Right ventricle myocardium superior (tissue), 1 donor: ENCODE results near the gene C1QL3. TPM values are rescaled to one million over a fixed set of nuclear protein-coding genes. Genes with fewer than 3 reads are reported as not detected.

Experiments used
- ATAC-seq: fragments of 200-7000 bp; cut with Tn5 transposase; one replicate; pipeline ENCODE4 v1.9.1; 2020; ENCODE audit warnings: mild to moderate bottlenecking; ENCODE audit not compliant: poor library complexity
- DNase-seq: peaks from one replicate; pipeline ENCODE4 v3.0.0-alpha.2; 2020
- intact Hi-C: fragments of 100-400 bp; cut with DNase I; formaldehyde crosslinking; loops from one replicate; pipeline ENCODE4 v1.11.2; 2022
- total RNA-seq: library from RNA; stranded (reverse); fragmentation: NEBNext Ultra II Directional; extraction: Animal tissue kit (Norgen Biotek cat#: 25700); gene quantifications from one replicate; pipeline ENCODE4 v1.2.1, GENCODE V29; 2021
- donor health status: DM: no; HTN: yes; CAD: no; lungs with severe emphysema.

Gene C1QL3
- total RNA-seq, 1 donor from 2014 or later: not detected

DNA sequence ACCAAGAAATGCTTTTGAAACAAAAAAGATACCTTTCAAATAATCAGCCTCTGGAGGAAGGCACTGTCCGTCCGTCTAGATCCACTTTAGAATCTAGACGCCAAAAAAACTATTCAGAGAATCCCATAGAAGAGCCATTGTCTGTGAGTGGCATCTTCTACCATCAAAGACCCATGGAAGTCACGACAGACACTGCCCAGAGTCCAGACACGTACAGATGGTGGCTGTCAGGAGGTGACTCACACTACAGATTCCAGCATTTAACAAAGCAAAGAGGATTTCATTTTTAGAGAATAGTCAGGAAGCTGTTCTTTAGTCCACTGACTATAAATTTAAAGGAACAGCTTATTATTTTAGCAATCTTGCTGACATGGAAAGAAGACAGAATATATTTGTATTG is 11.7 kb downstream of the C1QL3 start:
- no peak for ATAC-seq
- intact Hi-C loops: no loop called here
- DNase-seq: no peak

DNA sequence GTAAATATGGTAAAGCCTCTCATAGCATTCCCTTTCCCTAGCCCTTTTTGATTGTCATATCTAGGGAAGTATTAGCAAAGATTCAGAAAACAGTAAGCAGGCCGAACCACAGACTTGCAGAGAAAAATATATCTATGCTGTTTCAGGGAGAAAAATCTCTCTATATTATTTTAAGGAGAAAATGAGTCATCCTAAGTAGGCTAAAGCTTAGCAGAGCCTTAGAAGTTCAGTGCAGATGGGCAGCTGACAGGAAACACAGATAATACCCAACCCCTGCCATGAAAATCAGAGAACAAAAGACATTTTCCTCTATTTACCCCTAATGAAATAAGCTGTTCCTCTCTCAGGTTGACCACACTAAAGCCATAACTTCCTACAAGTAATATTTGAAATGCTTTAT is 16.5 kb downstream of the C1QL3 start:
- DNase-seq: no peak

DNA sequence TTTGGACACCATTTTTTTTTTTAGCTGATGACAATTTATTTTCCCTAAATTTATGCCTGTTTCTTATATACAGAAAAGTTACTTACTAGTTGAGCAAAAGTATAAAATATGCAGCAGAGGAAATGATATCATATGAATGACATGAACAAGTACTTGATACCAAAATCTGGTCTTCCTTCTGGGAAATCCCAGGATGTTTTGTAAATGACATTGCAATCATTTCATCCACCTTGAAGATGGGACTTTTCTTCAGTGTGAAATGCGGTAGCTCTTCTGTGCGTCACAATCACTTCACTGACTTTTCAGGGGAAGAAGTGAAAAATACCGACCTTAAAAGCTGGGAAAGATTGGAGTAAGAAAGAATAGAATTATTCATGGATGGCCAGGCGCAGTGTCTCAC is 23.8 kb downstream of the C1QL3 start:
- intact Hi-C loops: no loop called here
- ATAC-seq (no peak), DNase-seq (no peak)

More for the DNA sequence above, 16.5 kb downstream of the C1QL3 start:
- intact Hi-C loops: no loop called here
- ATAC-seq: no peak

DNA sequence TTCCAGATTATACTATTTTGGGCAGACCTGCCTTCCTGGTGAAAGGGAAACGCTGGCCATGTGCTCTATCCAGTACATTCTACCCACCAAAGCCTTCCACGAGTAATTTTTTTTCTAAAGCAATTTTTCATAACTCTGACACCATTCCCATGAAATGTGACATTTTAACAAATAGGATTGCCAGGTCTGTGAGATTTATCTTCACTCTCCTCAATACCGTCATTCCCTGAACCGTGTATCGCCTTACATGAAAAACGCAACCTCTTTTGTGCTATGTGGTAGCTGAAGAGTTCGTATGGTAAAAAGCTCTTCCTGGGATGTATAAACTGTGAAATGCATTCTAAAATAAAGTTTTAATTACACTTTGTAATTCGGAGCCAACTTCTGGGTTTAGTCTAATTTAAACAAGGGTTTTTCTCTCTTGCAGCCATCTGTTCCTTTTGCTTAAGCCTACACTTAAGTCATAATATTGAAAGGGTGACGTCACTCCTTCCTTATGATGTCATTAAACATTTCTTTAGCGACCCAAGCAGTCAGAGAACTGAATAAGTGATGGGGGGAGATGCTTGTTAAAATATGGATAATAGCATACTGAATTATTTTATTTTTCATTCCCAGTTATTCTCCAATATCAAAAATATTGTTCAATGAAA is 27.7 kb downstream of the C1QL3 start:
- intact Hi-C loops: no loop called here
- ATAC-seq (no peak), DNase-seq (no peak)

DNA sequence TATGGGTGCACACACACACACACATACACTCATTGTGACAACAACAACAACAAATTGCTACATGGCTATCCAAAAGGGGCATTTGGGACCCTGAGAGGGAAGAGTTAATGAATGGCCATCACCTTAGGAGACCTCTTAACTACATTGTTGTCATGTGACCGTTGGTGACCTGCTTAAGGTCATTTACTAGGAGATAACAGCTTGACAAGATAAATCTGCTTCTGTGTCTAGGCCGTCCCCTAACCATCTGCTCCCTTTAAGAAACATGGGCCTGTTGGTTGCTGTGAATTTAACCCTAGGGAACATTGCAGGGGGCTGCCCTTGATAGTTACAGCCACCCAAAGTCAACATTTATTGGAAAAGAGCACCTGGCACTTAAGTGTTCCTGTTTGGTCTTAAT is 29.7 kb downstream of the C1QL3 start:
- no peak for ATAC-seq
- intact Hi-C loops: no loop called here
- DNase-seq: no peak

DNA sequence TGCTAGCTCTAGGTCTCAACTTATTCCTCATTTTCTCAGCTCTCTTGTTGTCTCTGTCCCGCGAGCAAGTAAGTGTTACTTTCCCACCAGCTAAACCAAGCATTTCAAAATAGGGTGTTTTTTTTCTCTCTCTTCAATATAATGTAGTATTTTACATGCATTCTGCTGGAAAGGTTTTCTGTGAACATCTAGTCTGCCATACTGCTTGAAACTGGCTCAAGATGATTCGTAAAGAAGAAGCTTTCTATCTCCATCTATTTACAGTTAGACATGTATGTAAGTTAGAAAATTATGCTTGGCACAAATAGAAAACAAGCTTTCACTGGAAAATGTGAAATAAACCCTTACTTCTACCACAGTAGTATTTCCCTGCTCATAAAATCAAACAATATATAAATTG is 31.2 kb downstream of the C1QL3 start:
- DNase-seq: no peak
- no peak for ATAC-seq
- intact Hi-C loops: no loop called here

DNA sequence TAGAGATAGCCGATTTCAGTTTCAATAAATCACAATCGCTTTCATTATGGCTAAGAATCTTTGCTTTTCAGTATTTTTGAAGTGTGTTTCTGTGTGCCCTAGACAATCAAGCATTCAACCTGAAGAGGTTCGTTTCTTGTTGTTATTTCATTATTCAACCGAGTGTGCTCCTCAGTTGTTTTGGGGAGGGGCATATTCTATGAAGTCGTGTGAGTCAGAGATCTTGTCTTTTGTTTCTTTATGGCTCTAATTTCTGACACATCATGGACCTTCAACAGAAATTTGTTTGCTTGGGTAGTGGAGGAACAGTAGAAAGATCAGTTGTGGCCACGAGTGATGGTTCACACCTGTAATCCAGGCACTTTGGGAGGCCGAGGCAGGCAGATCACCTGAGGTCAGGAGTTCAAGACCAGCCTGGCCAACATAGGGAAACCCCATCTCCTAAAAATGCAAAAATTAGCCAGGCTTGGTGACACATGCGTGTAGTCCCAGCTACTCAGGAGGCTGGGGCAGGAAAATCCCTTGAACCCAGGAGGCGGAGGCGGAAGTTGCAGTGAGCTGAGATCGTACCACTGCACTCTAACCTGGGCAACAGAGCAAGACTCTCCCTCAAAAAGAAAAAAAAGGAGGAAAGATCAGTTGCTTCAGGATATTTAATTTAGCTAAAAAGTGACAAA is 38.3 kb downstream of the C1QL3 start:
- intact Hi-C loops: no loop called here
- no peak for ATAC-seq
- DNase-seq: no peak

DNA sequence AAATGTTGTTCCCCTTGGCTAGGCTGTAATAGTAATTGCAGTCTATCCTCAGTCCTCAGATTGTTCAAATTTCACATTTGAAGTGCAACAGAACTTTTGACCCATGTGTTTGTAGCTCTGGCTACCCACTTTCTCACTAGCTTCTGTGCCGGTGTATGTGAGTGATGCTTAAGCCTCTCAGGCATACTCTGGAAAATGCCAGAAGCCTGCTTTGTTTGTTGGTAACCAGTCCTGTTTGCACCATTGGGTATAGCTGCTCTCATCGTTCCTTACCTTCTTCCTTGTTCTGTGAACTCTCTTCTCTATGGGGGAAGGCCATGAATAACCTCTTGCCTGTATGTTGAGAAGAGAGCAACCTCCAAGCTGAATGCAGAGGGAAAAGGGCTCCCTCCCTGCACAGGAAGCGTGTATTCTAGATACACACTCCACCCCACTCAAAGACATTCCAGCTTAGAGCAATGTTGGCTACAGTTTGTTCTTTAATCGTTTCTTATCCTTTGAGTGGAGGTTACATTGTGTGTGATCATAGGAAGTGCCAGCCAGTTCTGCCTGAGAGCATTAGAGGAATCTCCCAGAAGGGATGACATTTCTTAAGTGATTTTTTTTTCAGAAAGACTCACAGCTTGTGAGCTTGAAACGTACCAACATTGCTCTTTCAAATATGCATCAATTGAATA is 40.5 kb downstream of the C1QL3 start:
- ATAC-seq (peak; percentile 45), DNase-seq (no peak)
- intact Hi-C loops: no loop called here

DNA sequence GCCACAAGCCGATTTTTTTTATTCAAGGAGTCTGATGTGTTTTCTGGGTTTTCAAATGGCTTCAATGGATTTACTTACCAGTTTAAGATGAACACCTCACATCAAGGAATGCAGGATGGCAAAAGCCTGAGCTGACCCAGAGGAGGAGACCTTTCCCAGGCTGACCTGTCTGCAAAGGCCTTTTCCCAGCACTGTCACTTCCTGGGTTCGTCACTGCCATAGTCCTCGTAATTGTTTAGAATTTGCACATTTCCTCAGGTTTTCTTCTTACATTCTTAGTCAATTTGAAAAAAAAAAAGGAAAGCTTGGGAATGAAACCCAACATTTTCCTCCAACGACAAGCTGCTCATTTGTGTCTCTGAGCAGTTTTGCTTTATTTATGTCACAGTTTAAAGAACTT is 42.9 kb downstream of the C1QL3 start:
- ATAC-seq (no peak), DNase-seq (no peak)
- intact Hi-C loops: no loop called here

DNA sequence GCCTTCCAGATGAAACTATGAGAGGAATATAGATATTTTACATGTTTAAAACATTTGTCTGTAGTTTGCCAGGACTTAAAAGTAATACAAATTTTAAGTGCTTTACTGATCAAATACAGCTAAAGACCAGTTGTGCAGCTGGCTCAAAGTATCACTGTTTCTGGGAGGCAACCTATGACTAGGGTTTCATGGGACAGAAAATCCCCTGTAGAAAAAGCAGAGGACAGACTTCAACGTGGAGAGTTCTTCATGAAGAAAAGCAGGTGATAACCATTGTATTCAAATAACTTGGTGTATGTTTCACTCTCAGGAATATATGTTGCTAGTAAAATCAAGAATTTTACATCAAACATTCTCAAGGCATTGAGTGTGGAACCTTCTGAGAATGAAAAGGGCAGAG is 43.9 kb downstream of the C1QL3 start:
- intact Hi-C loops: no loop called here
- no peak for ATAC-seq
- DNase-seq: no peak

DNA sequence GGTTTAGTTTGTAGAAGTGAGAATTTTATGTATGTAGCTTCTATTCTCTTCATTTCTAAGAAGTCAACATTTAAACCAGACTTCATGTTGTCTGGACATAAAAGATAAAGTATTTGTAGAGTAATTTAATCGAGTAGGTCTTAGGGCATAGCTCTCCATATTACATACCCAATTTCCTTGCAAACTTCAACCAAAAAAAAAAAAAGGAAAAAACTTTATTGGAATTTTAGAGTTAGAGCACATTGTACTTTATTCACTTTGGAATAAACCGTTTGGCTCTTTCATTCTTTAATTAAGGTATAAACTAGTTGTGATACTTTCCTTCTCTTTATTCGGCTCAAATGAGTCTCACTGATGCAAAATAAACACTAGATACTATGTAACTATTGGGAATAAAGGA is 48.9 kb downstream of the C1QL3 start:
- ATAC-seq (no peak), DNase-seq (no peak)
- intact Hi-C loops: no loop called here

DNA sequence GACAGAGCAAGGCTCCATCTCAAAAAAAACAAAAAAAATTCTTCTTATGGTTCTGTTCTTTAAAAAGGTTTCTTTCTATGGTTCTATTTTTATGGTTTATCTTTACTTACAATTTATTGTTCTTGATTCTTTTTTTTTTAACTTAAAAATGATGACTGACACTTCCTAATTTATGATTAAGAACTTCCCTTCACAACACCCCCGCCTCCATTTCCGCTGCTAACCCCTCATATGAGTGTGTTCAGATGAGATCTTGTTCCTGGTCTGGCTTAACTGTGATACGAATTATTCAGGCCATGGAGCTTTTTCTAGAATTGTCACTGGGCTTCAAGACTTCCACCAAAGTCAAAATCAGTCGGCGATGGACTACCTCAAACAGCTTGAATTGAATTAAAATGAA is 50.9 kb downstream of the C1QL3 start:
- no peak for ATAC-seq
- DNase-seq: peak; percentile 43
- intact Hi-C loops: no loop called here

DNA sequence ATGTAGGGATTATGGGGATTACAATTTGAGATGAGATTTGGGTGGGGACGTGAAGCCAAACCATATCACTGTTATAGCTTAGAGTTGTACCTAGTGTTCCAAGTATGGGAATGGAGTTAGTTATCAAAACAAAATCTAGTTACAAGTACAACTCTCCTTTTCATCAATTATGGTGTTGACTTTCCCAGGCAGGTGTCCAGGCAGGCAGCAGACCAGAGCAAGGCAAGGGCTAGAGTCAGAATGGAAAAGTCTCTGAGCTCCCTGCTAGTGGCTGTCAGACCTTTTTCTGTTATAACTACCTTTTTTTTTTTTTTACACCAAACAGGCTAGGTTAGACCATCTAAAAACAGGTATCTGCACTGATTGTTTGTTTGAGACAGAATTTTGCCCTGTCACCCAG is 55.7 kb downstream of the C1QL3 start:
- ATAC-seq: no peak
- DNase-seq: no peak
- intact Hi-C loops: no loop called here

Other genes starting within 250 kb of the C1QL3 start
- gene PTER, start 84.9 kb downstream of the C1QL3 start, total RNA-seq: 22.3 TPM